K562 (cell line): ENCODE results near the gene FASN. TPM values are rescaled to one million over a fixed set of nuclear protein-coding genes. Genes with fewer than 3 reads are reported as not detected.

Experiments used
- ATAC-seq: fragments of 200-7000 bp; cut with Tn5 transposase; 3 replicates; pipeline ENCODE4 v1.9.1; 2020; ENCODE audit warnings: moderate library complexity
- BruUV-seq: library from RNA; stranded (reverse); fragments of 400-500 nt; replicated peaks from 2 replicates; lab custom pipeline; 2021; lab: Mats Ljungman, UMichigan
- CTCF ChIA-PET: fragments of 300-600 bp; formaldehyde crosslinking; extraction: SDS; loops from one replicate; lab custom pipeline; 2021; ENCODE audit warnings: low intra/inter-chr PET ratio; lab: Yijun Ruan, JAX
- POLR2A ChIA-PET: fragments of 300-600, 350-650 bp; sonication (Branson Sonifier 250); formaldehyde crosslinking; extraction: SDS; loops from one replicate; lab custom pipeline; 2021; ENCODE audit warnings: antibody characterized with exemption, inconsistent platforms; lab: Yijun Ruan, JAX
- DNase-seq, 4 experiments: peaks; one replicate each; pipeline versions ENCODE4 v3.0.0 to v3.0.0-alpha.2; 2011 to 2018; ENCODE audit warnings: low spot score in 3 of 4, mixed read lengths in 3 of 4; ENCODE audit errors: extremely low read depth in 1 of 4
- FAIRE-seq: peaks from 2 replicates; lab custom pipeline; 2011; peaks lifted over from hg19 to GRCh38; lab: Jason Lieb, UNC
- H2AFZ ChIP-seq: 2 replicates; pipeline ENCODE4 v1.6.0; 2011; ENCODE audit warnings: low read depth, low read length, control low read depth, inconsistent platforms
- H3K27ac ChIP-seq: fragments of 200-600 bp; 3 replicates; pipeline ENCODE4 v1.8.0; 2011; ENCODE audit warnings: low read depth, mild to moderate bottlenecking, control low read depth, inconsistent platforms, low read length, moderate library complexity, mixed read lengths; ENCODE audit errors: extremely low read depth
- H3K27me3 ChIP-seq, 2 experiments: fragments of 300-600 bp in 1 of 2; 2 replicates in 1 of 2; 3 replicates in 1 of 2; pipeline versions ENCODE4 v1.6.0 to v1.8.0; 2011; ENCODE audit warnings: inconsistent platforms in 2 of 2, low read length in 2 of 2, mild to moderate bottlenecking in 1 of 2, mixed read lengths in 1 of 2, moderate library complexity in 1 of 2; ENCODE audit not compliant: control insufficient read depth in 2 of 2, insufficient read depth in 2 of 2
- H3K36me3 ChIP-seq: fragments of 300-600 bp; 3 replicates; pipeline ENCODE4 v1.8.0; 2011; ENCODE audit warnings: mild to moderate bottlenecking, low read length, inconsistent platforms; ENCODE audit not compliant: control insufficient read depth, insufficient read depth
- H3K4me1 ChIP-seq, 2 experiments: fragments of 200-600 bp in 1 of 2; replicated peaks in 1 of 2; 2 replicates in 1 of 2; 3 replicates in 1 of 2; pipeline versions ENCODE4 v1.5.1 to v1.8.0; 2011; ENCODE audit warnings: inconsistent platforms in 2 of 2, low read length in 2 of 2, mild to moderate bottlenecking in 1 of 2, mixed read lengths in 1 of 2, moderate library complexity in 1 of 2; ENCODE audit not compliant: control insufficient read depth in 2 of 2, insufficient read depth in 2 of 2
- H3K4me2 ChIP-seq: 2 replicates; pipeline ENCODE4 v1.6.1; 2011; ENCODE audit warnings: low read length, control low read depth, inconsistent platforms, mixed read lengths; ENCODE audit not compliant: insufficient read depth
- H3K4me3 ChIP-seq: fragments of 200-600 bp; sonication (generic), shearing (Covaris generic); 2 replicates; pipeline ENCODE4 v1.5.1; 2016; ENCODE audit warnings: control low read depth, inconsistent platforms
- H3K79me2 ChIP-seq: fragments of 200-600 bp; 3 replicates; pipeline ENCODE4 v1.8.0; 2011; ENCODE audit warnings: low read length, inconsistent platforms; ENCODE audit not compliant: control insufficient read depth, insufficient read depth
- H3K9ac ChIP-seq, 2 experiments: 2 replicates each; pipeline versions ENCODE4 v1.6.0 to v1.6.1; 2011; ENCODE audit warnings: low read depth in 2 of 2, low read length in 2 of 2, control low read depth in 1 of 2, inconsistent platforms in 1 of 2, mild to moderate bottlenecking in 1 of 2, mixed read lengths in 1 of 2; ENCODE audit not compliant: insufficient read depth in 1 of 2
- H3K9me1 ChIP-seq: one replicate; pipeline ENCODE4 v1.6.0; 2011; ENCODE audit warnings: inconsistent platforms, mild to moderate bottlenecking, low read length, moderate library complexity; ENCODE audit not compliant: control insufficient read depth, insufficient read depth
- H3K9me3 ChIP-seq: replicated peaks from 2 replicates; pipeline ENCODE4 v1.5.1; 2011; ENCODE audit warnings: low read depth, low read length, inconsistent platforms; ENCODE audit not compliant: control insufficient read depth, insufficient read depth
- H4K20me1 ChIP-seq: replicated peaks from 2 replicates; pipeline ENCODE4 v1.6.1; 2011; ENCODE audit warnings: low read length, inconsistent platforms, mixed read lengths; ENCODE audit not compliant: control insufficient read depth, insufficient read depth
- MXI1 ChIP-seq: IDR thresholded peaks from 2 replicates; pipeline ENCODE4 v1.6.1; 2011; ENCODE audit warnings: low read depth, mild to moderate bottlenecking, improper control_type of control experiment, low read length
- TCF3 ChIP-seq: sonication (generic); formaldehyde crosslinking; IDR thresholded peaks from 2 replicates; pipeline ENCODE4 v1.4.0; 2020; ENCODE audit warnings: mild to moderate bottlenecking, missing genetic modification reagents
- WGBS: fragments of 100-300 bp; shearing (Covaris generic); methylation state at CpG from one replicate; pipeline ENCODE4 v1.1.6; 2016; ENCODE audit warnings: low coverage, mixed read lengths; ENCODE audit not compliant: insufficient coverage; ENCODE audit errors: missing lambda C conversion rate; 5-methylcytosine and 5-hydroxymethylcytosine counted together
- in situ Hi-C: fragments of 300-500 bp; cut with MboI; formaldehyde crosslinking; loops from 4 replicates; pipeline ENCODE4 v1.15.0; 2018; ENCODE audit warnings: inconsistent platforms, mixed read lengths
- intact Hi-C: fragments of 100-400 bp; cut with micrococcal nuclease; formaldehyde crosslinking; loops from 2 replicates; pipeline ENCODE4 v1.14.2; 2022
- polyA plus RNA-seq, 8 experiments: library from polyadenylated mRNA; depleted of rRNA in 4 of 8; stranded (reverse) in 5 of 8; unstranded in 3 of 8; fragments of >200 nt; fragmentation: Nextera tagmentation in 2 of 8; fragmentation: Illumina TruSeq in 1 of 8; extraction: Ambion mirVana in 2 of 8; extraction: Trizol in 1 of 8; gene quantifications; 2 replicates each; pipeline versions ENCODE4 v1.2.1 to v1.2.3, GENCODE V29; 2011 to 2014; ENCODE audit warnings: inconsistent platforms in 1 of 8, missing spikeins in 1 of 8
- total RNA-seq, 7 experiments: library from RNA; depleted of rRNA in 6 of 7; stranded (reverse); fragments of >200 nt in 6 of 7; fragmentation: Illumina TruSeq in 2 of 7; extraction: Trizol in 2 of 7; gene quantifications; 2 replicates each; pipeline versions ENCODE4 v1.2.1 to v1.2.3, GENCODE V29; 2011 to 2021; ENCODE audit warnings: low replicate concordance in 1 of 7
- TF ChIP-seq, protein P1 (sequence below): sonication (generic); formaldehyde crosslinking; IDR thresholded peaks from 2 replicates; pipeline ENCODE4 v1.8.0; 2022; ENCODE audit warnings: missing genetic modification reagents, mild to moderate bottlenecking, moderate library complexity, borderline replicate concordance

Gene FASN
- total and polyA plus RNA-seq, 9 of the 15 experiments (the other 6 are each of a cell fraction or from before 2014, with no cell fraction given), result 0.15 to 663 (median 49.9) TPM

DNA sequence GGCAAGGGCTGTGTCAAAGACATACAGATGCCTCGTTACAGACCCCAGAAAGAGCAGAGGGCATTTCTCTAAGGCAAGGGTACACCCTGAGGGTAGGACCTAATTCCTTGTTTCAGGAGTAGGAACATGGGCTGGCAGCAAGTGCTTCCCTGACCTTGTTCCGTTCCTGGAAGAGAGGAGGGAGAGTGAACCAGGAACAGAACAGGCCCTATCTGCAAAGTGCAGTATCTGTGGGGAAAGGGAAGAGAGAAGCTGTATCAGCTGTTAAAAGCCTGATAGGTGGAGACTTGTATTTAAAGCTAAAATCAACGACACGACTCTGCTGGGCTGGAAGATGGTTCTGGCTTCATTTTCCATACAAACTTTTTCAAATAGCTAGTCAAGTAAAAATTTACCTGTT lies 26.1 kb upstream of the FASN start:
- Histone ChIP-seq H3K79me2 (no peaks in the 10 kb centered on the region), H4K20me1 (no peaks in the 10 kb centered on the region; the same call in 1 of the 2 replicates), H3K9me3 (no peaks in the 10 kb centered on the region), H3K27me3 (no peaks in the 10 kb centered on the region; a peak in 1 of 5 replicates), H3K9ac (no peak overlapping the region), H3K4me3 (no peak overlapping the region), H2AFZ (no peak overlapping the region), H3K36me3 (peaks cover 3% of the 10 kb centered on the region; the same call in 1 of the 3 replicates), H3K9me1 (peaks cover 6% of the 10 kb centered on the region), H3K4me1 (peaks cover 36 to 39% of the 10 kb centered on the region in 2 experiments), H3K27ac (no peak overlapping the region), H3K4me2 (no peak overlapping the region; the same call in none of the 2 replicates)
- intact Hi-C loops (no loop called here), in situ Hi-C loops (no loop called here)
- FAIRE-seq, result peak; percentile 74
- CTCF ChIA-PET, result no interaction called here
- BruUV-seq, result no TSS peak
- TF ChIP-seq TCF3, result peak; percentile 60
- no peak for TF ChIP-seq MXI1
- TF ChIP-seq, protein P1, sequence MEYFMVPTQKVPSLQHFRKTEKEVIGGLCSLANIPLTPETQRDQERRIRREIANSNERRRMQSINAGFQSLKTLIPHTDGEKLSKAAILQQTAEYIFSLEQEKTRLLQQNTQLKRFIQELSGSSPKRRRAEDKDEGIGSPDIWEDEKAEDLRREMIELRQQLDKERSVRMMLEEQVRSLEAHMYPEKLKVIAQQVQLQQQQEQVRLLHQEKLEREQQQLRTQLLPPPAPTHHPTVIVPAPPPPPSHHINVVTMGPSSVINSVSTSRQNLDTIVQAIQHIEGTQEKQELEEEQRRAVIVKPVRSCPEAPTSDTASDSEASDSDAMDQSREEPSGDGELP (CRISPR knock-in tag), result peak; percentile 38; the same call in 1 of the 2 replicates
- no peak for ATAC-seq
- POLR2A ChIA-PET, result interaction anchor here (1.6 kb wide), 1 partner anchor 13 kb away, joined by 3 read pairs; no protein-coding TSS in a partner anchor
- no peak for DNase-seq
- WGBS, result 23% methylated on average over 4 of the region's 4 CpGs
